ENCODE results near the gene PTBP3.
"Not testable (repeated sequence)": the region's sequence is repeated elsewhere in the genome, so short reads cannot be mapped to it uniquely, and the experiment has no call there.

The PTBP3 gene

DNA sequence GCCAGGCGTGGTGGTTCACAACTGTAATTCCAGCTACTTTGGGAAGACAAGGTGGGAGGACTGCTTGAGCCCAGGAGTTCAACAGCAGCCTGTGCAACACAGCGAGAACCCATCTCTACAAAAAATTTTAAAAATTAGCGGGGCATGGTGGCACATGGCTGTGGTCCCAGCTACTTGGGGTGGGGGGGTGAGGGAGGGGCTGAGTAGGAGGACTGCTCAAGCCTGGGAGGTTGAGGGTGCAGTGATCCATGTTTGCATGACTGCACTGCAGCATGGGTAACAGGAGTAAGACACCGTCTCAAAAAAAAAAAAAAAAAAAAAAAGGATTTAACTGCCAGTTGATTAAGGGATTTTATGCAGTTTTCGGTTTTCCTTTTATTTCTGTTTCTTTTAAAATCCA, 65.0 kb downstream of the PTBP3 start:
- DNase-seq (ENCODE audit: low read depth): no peak

GRCh38 chr9:112267086-112267485, 66.3 kb downstream of the PTBP3 start:
- DNase-seq (ENCODE audit: low read depth): not testable (repeated sequence)

DNA sequence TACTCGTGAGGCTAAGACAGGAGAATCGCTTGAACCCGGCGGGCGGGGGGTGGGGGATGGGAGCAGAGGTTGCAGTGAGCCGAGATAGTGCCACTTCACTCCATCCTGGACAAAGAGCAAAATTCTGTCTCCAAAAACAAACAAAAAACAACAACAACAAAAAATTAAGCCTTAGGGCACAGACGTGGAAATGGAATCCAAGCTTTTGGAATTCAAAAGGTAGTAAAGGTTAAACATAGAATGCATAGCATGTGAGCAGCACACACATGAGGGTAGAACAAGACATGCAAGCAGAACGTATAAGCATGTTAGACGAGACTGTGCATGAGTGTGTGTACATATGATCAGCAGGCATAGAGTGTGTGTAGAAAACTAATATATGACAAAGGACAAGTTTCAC, 68.0 kb downstream of the PTBP3 start:
- no peak for DNase-seq (ENCODE audit: low read depth)

DNA sequence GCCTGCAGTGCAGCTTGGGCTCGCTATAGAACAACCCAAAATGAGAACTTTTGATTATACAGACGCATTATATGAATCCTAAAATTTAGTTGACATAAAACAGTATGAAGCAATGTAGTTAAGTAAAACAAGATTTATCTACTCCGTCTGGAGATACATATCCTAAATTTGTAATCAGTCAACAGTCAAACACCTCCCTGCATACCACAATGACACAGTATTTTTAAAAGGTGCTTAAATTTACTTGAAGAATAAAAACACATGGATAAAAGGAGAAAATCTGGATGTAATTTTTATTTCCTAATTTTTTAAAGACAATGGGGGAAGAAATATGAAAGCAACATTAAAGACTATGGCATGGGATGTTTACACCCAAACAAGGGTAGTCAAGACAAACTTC, 70.8 kb downstream of the PTBP3 start:
- no peak for DNase-seq (ENCODE audit: low read depth)

DNA sequence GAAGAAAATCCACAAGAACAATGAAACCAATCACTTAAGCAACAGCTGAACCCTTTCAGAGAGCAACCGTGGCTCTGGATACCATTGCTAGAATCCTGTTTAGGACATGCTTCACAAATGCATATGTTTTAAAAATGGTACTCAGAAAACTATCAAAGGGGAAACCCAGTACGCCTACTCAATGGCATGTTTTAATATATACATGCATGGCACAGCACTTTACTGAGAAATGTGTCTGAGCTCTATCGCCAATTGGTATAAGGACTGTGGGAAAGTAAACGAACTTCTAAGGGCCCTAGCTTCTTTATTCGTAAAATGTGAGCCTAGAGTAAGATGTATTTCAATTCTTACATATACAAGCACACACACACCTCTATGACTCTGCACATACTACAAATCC, 72.3 kb downstream of the PTBP3 start:
- no peak for DNase-seq (ENCODE audit: low read depth)

- DNase-seq (ENCODE audit: low read depth): no peak
These were observed 75.3 kb downstream of the PTBP3 start for GRCh38 chr9:112258106-112258505.

- no peak for DNase-seq (ENCODE audit: low read depth)
These were observed 81.2 kb downstream of the PTBP3 start for GRCh38 chr9:112252194-112252593.

DNA sequence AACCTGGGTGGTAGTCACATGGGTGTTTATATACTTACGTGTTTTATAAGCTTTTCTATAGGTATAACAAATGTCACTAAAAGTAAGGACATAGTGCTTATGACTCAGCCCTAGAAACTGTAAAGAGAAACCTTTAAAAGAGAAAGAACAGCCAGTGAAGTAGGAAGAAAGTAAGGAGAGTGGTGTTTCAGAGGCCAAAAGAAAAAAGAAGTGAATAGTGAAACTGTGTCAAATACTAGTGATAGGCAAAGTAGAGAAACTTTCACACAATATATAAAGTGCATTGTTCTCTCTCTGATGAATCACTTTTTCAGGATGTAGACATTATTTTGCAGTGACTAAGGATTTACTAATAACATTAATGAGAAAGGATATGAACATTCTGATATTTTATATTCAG, 84.1 kb downstream of the PTBP3 start:
- DNase-seq (ENCODE audit: low read depth): no peak

GRCh38 chr9:112248722-112249121, 84.7 kb downstream of the PTBP3 start:
- no peak for DNase-seq (ENCODE audit: low read depth)

DNA sequence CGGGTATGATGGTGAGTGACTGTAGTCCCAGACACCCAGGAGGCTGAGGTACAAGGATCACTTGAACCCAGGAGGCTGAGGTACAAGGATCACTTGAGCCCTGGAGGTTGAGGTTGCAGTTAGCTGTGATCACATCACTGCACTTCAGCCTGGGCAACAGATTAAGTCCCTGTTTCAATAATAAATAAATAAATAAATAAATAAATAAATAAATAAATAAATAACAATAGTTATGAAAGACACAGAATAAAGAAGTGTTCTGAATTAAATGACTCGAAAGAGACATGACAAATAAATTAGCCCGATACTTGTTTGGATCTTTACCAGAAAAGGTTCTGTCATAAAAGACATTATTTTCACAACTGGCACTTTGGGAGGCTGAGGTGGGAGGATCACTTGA, 86.3 kb downstream of the PTBP3 start:
- DNase-seq (ENCODE audit: low read depth): no peak

GRCh38 chr9:112245126-112245525, 88.3 kb downstream of the PTBP3 start:
- no peak for DNase-seq (ENCODE audit: low read depth)

GRCh38 chr9:112242147-112242804, 91.1 kb downstream of the PTBP3 start:
- DNase-seq (ENCODE audit: low read depth): no peak

DNA sequence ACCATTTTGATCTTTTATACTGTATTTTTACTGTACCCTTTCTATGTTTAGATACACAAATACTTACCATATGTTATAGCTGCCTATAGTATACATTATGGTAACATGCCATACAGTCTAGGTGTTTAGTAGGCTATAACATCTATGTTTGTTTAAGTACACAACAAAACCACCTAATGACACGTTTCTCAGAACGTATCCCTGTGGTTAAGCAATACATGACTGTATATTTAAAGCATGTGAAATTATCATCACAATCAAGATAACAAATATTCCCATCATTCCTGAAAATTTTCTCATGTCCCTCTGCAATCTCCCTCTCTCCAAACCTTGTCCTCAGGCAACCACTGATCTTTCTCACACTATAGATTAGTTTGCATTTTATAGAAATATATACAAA, 91.9 kb downstream of the PTBP3 start:
- DNase-seq (ENCODE audit: low read depth): no peak

DNA sequence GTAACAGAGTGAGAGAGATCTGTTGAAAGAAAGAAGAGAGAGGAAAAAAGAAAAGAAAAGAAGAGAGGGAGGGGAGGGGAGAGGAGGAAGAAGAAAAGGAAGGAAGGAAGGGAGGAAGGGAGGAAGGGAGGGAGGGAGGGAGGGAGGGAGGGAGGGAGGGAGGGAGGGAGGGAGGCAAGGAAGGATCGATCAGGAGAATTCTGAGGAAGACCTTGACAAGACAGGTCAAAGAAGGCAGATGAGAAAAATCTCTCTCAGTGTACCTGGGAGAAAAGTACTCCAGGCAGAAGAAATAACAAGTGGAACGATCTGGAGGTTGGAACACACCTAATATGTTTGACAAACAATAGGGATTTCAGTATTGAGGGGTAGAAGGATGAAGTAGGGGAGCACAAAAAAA, 93.7 kb downstream of the PTBP3 start:
- DNase-seq (ENCODE audit: low read depth): no peak

- DNase-seq (ENCODE audit: low read depth): no peak
These were observed 94.1 kb downstream of the PTBP3 start for GRCh38 chr9:112239284-112239683.

DNA sequence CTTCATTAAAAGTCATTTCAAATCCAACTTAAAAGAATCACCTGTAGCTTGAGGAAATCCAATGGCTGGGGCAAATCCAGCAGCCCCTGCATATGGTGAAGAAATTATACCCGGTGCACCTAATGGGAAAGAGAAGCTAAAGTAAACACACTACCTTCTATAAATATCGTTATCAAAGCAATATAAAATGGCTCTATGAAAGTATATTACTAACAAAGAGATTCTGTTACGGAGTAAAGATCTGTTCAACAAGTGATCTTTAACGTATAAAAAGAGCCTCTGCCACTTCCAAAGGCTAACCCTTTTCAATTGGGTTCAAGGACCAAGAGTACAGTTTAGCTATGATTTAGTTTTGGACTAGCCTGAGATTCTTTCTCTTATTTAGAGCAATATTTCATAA, 98.6 kb downstream of the PTBP3 start:
- no peak for DNase-seq (ENCODE audit: low read depth)

DNA sequence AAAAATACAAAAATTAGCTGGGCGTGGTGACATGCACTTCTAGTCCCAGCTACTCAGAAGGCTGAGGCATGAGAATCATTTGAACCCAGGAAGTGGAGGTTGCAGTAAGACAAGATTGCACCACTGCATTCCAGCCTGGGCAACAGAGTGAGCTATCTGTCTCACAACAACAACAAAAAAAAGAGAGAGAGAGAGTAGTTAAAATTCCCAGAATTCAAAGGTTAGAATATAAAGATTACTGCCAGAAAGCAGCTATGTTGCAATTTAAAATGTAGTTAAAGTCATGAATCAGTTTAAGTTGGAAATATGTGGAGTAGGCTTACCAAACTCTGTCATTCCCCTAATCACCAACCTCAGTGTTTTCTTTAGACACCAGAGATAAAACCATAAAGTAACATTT, 99.7 kb downstream of the PTBP3 start:
- no peak for DNase-seq (ENCODE audit: low read depth)

DNA sequence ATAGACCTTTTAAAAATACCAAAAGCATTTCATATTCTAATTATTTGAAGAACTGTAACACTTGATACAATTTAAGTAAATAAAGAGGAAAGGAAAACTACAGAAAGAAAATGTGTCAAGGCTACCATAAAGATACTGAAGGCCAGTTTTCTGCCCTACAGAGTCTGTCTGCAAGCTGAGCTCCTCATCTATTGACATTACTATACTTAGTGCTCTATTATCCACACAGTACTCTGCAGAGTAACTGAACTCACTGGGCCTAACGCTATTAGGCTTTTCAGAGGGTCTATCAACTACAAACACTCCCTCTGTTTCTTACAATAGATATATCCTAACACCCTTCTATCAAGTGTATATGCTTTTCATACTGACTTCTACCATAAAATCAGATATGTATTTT, 101.2 kb downstream of the PTBP3 start:
- DNase-seq (ENCODE audit: low read depth): no peak

DNA sequence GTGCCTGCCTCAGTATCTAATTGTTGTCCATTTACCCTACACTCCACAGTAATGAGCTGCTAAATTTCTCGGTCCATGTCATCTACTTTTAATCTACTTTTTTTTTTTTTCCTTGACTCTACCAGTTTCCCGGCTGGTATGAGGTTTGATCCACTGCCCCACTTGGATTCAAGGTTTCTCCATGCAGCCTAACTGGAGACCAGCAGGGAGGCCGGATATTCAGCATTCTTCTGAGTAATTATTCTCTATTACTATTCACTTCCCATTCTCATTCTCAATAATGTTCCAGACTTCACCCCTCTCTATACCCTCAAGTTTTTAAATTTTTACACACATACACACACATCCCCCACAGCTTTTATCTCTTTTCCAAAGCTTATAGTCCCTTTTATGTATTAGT, 107.3 kb downstream of the PTBP3 start:
- no peak for DNase-seq (ENCODE audit: low read depth)

DNA sequence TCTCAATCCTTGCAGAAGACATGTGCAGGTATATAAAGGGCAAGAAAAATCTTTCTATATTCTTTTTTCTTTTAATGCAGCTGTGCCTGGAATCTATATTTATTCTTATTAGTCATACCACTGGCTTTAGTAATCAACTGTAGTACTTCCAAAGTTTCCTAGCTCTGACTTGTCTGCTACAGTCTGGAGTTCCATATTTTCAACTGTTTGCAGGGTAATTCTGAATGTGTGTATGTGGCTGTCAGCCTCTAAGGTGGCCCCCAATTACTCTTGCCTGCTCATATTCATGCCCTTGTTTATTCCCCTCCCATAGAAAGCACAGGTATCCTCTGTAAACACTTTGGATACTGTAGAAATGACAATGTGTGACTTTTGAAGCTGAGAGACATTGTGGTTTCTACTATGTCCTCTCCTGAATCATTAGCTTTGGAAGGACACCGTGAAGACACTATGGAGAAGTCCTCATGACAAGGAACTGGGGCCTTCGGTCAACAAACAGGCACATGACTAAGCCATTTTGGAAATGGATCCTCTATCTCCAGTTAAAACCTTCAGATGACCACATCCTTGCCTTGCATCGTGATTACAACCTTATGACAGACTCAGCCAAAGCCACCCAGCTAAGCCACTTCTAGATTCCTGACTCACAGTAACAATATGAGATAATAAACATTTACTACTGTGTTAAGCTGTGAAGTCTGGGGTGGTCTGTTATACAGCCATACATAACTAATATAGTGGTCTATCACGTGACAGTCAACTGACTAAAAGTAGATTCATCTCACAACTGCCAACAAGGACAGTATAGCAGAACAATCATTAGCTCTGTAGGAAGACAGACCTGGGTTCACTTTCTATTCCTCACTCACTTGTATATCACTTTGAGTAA, 108.8 kb downstream of the PTBP3 start:
- DNase-seq (ENCODE audit: low read depth): no peak

DNA sequence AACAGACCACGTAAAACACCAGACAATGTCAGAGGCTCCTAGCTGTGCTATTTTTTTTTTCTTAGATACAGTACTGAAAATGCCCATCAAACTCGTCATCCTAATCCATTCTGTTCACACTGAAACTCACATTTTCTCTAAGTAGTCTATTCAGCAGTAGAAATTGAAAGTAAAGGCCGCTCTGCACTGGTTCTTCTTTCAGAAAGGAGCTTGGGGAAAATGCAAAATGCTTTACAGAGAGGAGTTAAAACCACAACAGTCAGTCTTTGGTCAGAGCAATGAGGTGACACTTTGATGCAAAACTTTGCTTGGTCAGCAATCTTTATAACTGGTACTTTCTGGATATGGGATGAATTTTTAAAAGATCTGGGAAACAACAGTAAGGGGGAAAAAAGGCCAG, 114.5 kb downstream of the PTBP3 start:
- DNase-seq (ENCODE audit: low read depth): no peak

DNA sequence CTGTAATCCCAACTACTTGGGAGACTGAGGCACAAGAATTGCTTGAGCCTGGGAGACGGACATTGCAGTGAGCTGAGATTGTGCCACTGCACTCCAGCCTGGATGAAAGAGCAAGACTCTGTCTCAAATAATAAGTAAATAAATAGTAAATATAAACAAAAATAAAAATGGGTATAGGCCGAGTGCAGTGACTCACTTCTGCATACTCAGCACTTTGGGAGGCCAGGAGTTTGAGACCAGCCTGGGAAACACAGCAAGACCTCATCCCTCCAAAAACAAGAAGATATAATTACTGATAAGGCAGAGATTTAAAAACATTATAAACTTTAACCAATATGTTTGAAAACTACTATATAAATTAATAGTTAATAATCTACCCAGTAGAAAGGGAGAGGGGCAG, 120.5 kb downstream of the PTBP3 start:
- no peak for DNase-seq (ENCODE audit: low read depth)

DNA sequence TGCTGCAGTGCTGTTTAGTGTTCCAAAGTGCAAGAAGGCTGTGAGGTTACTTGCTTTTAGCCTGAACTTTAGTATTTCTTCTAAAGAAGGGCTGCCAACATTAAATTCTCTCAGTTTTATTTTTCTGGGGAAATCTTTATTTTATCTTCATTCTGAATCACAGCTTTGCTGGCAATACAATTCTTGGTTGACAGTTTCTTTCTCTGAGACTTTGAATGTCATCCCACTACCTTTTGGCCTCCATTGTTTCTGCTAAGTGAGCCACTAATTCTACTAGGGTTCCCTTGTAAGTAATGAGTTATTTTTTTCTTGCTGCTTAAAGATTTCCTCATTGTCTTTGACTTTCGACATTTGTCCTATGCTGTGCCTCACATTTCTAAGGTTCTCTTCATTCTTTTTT, 126.0 kb downstream of the PTBP3 start:
- no peak for DNase-seq (ENCODE audit: low read depth)

GRCh38 chr9:112203536-112203935, 129.9 kb downstream of the PTBP3 start:
- DNase-seq (ENCODE audit: low read depth): no peak
